Cortex of kidney (tissue), 1 donor: ENCODE measurements around the gene RPS15.
"Not testable (repeated sequence)": the region's sequence is repeated elsewhere in the genome, so short reads cannot be mapped to it uniquely, and the experiment has no call there.

Experiments
- DNase-seq: peaks from one replicate; lab custom pipeline; 2025; lab: John Stamatoyannopoulos, UW

The RPS15 gene

GRCh38 chr19:1435378-1435989 lies 2.7 kb upstream of the RPS15 start:
- DNase-seq = no peak

GRCh38 chr19:1437609-1438008 lies 587 bp upstream of the RPS15 start:
- no peak for DNase-seq

DNA sequence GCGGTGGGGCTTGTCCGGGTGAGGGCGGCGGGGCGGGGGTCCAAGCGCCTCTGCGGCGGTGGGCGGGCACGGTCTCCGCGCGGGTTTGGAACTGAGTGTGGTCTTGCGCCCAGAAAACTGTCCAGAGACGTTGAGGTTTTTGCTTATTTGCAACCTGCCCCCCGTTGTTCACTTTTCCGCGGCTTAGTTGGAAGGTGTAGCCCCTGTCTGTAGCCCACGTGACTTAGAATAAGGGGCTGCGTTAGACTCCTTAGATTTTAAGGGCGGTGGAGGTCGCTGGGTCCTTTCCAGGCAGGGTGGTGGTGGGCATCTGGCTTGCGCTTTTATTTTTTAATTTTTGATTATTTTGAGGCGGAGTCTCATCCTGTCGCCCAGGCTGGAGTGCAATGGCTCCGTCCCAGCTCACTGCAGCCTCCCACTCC lies 748 bp downstream of the RPS15 start:
- DNase-seq = no peak

- DNase-seq = not testable (repeated sequence)
Measured at GRCh38 chr19:1439525-1440417, 1.6 kb downstream of the RPS15 start.

DNA sequence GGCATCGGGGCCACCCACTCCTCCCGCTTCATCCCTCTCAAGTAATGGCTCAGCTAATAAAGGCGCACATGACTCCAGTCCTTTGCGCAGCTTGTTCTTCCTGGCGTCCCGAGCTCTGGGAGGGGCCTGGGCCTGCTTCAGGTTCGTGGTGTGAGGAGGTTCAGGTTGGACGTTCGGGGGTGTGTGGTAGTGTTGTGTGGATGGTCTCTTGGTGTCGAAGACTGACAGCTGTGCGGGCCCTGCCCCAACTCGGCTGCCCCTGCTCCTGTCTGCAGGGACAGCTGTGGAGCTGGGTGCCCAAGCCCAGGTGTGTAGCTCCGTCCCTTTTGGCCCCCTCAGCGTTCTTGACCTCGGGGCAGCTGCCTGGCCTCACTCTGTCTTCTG lies 2.2 kb downstream of the RPS15 start:
- no peak for DNase-seq

GRCh38 chr19:1441022-1441426 lies 2.8 kb downstream of the RPS15 start:
- no peak for DNase-seq

DNA sequence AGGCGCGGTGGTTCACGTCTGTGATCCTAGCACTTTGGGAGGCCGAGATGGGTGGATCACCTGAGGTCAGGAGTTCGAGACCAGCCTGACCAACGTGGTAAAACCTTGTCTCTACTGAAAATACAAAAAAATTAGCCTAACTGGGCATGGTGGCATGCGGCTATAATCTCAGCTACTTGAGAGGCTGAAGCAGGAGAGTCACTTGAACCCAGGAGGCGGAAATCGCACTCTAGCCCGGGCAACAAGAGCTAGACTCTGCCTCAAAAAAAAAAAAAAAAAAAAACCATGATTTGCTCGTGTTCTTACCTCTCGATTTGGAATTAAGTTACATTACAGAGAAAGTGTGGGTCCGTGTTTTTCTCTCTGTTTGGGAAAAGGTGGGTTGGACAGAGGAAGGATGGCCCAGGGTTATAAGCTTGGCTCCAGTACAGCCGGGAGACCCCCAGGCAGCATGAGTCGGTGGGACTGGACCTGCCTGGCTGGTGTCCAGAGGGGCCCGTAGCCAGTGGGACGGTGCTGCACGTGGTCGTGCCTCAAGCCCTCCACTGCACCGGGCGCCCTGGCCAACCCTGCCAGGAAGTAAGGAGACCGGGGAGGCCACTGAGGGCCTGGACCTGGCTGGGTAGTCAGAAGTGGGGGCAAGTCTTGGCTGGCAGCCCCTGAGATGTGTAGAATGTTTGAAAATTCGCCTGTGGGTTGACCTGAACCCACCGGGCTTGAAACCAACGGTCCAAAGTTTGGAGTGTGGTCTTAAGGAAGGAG lies 3.7 kb downstream of the RPS15 start:
- no peak for DNase-seq

DNA sequence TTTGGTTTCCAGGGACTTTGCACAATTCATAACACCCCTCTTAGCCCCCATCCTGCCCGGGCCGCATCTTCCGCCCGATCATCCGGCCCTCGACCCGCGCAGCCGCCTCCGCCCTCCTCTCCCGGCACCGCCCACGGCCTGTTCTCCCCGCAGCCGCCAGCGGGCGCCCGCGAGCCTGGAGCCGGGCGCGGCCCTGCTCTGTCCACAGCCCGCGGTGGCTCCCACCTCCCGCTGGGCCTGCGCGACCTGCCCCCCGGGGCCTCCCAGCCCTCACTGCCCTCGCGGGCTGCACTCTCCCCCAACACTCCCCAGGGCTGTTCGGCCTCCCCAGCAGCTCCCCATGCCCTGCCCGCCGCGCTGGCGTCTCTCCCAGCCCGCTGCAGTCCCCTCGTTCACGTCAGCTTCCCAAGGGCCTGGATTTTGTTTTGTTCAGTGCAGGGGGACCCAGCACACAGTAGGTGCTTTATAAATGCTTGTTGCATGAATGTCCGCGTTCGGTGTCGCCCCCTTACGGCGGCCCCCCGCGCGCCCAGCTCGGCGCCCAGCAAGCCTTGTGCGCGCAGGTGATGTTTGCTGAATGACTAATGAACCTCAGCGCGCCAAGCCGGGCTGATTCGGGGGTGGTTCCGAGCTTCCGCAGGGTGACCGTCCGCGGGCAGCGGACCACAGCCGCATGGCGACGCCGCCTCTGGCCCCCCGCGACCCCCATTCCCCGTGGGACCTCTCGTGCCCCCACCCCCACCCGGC lies 7.2 kb downstream of the RPS15 start:
- no peak for DNase-seq

- DNase-seq = no peak
Measured at GRCh38 chr19:1445932-1446712, 7.9 kb downstream of the RPS15 start.

DNA sequence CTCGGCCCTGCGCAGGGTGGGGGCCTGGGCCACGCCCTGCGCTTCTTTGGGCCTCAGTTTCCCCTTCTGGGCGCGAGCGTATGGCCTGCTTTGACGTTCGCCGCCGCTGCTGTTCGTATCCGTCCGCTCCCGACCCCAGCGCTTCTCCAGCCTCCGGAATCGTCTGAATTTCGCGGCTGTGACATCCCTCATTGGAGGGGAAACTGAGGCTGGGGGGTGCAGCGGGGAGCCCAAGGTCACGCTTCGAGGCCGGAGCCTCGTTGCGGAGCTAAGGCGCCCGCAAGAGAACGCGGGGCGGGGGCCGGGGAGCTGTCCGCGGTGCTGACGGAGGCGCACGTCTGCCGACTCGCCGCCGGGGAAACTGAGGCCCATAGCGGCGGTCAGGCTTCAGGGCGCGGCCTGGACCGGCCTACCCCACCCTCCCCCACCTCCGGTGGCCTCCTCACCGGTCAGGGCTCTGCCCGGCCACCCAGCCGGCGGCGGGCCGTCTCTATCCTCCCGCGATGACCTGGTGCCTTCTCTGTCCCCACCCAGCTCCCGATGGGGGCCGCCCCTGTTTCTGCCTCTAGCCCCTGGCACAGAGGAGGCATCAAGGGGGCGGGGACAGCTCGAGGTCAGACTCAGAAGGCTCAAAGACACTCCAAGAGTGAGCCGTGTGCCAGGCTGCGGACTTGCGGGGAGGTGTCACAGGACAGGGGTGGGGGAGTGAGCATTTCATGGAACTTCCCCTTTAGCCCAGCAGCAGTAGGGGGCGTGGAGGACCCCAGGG lies 8.7 kb downstream of the RPS15 start:
- no peak for DNase-seq

- no peak for DNase-seq
Measured at GRCh38 chr19:1447504-1447903, 9.3 kb downstream of the RPS15 start.

DNA sequence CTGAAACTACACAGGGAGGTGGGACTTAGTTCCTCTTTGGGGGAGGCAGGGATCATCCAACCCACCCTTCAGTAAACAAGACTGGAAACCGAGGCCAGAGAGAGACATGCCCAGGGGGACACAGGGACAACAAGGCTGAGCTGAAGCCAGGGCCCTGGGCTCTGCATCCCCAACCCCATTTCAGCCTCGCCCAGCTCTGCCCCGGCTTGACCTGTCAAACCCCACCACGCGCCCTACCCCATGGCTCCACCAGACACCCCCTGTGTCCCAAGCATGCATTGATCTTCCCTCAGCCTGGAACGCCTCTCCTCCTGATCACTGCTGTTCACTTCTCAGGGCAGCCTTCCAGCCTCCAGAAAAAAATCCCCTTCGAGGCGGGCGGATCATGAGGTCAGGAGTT lies 9.7 kb downstream of the RPS15 start:
- no peak for DNase-seq

DNA sequence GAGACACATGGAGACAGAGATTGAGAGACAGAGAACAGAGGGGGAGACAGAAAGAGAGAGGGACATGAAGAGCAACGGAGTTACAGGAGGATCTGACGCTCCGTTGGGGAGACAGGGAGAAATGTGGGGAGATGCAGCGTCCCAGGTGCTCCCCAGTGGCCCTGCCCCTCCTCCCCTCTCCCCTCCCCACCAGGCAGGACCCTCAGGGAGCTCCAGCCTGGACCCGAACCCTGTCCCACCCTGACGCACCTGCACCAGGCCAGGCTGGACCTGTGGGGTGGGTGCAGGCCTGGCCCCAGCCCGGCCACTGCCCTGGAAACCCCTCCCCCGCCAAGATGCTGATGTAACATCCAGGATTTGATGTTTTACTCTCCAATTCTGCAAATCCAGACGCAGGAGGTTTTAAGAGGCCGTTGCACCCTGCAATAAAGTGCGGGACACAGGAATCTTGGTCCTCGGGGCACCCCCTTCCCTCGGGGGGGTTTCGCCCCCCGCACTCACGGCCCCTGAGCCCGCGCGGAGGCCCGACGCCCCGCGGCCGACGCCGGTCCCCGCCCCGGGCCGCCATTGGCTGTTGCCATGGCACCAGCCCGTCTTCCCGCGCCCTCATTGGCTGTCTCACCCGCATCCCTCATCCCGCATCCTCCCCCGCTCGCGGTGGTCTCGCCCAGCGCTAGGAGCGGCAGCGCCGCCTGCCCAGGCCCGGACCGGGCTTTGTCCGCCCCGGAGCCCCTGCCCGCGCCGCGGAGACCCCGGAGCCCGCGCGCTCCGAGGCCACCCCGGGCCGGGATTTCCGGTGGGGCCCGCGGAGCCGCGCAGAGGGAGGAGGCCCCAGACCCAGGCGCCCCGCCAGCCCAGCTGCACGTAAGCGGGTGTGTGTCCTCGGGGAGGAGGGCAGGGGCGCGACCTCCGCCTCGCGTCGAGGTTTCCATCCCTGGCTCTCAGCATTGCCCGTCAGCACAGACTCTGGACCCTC lies 11.6 kb downstream of the RPS15 start, which contains the start of gene APC2:
Gene APC2, plus strand, starts transcription at position 655 of the 976 bp plus-strand sequence. CDS start 2,881 bp downstream, outside the sequence.
- DNase-seq = no peak

DNA sequence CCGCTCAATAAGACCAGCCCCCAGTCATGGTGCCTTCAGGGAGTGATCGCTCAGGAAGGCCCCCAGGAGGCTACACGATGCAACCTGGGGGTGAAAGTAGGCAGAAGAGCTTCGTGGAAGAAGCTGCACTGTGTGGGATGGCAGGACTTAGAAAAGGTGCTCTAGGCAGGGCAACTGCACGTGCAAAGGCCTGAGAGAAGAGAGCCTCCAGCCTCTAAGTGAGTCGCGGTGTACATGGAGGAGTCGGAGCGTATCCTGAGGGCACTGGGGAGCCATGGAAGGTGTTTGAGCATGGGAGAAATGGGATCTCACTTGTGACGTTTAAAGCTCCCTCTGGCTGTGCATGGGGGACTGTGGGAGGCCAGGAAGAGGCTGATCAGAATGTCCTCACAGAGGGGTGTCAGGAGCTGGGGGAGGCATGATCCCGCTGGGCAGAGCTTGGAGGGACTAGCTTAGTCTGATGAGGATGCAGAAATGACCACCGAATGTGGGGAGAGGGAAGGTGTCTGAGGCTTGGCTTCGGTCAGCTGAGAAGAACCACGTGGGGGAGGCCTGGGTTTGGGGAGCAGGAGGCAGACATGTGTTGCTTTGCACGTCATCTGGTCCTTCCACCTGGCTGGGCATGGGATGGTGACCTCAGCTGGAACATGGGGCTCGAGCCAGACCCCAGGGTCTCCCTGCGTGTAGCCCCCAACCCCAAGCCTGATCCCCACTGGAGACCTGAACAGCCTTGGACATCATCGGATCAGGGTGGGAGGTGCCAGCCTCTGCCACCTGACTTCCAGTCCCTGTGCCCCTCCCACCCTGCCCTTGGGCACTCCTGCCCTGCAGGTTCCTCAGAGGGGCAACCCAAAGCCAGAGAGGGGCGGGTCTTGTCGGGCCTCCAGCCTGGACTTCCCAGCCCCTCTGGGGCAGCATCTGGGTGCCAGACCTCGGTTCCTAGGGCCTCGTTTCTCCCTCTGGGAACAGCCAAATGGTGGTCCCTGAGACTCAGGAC lies 12.8 kb downstream of the RPS15 start:
- DNase-seq = no peak

- DNase-seq = no peak
Measured at GRCh38 chr19:1451916-1452801, 14.0 kb downstream of the RPS15 start.

DNA sequence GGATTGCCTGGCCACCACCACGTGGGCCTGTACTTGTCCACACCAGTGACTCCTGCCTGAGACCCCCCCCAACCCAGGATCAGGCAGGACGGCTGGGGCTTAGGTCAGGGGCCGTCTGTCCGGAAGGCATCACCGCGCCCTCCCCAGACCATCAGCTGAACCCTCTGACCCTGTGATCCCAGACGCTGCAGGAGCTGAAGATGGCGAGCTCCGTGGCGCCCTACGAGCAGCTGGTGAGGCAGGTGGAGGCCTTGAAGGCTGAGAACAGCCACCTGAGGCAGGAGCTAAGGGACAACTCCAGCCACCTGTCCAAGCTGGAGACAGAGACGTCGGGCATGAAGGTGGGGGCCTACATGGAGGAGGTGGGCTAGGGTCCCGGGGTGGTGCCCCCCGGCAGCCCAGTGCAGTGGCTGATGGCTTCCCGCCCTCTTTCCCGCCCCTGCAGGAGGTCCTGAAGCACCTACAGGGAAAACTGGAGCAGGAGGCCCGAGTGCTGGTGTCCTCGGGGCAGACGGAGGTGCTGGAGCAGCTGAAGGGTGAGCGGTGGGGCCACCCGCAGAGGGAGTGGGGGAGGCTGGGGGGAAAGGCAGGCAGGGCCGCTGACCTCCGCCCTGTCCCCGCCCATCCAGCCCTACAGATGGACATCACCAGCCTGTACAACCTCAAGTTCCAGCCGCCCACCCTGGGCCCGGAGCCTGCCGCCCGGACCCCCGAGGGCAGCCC lies 14.8 kb downstream of the RPS15 start:
- DNase-seq = no peak
